GM19452 (cell line): ENCODE results near the gene RS1.

Experiments used
- ATAC-seq: cut with Tn5 transposase; IDR thresholded peaks from one replicate; pipeline ENCODE4 v1.9.1; 2021; ENCODE audit not compliant: unreplicated experiment

RS1 gene

GRCh38 chrX:18672008-18672407, at the start of gene RS1:
Gene RS1 (minus strand): TSS chrX:18672108. CDS start chrX:18672068, 40 bp downstream.
- ATAC-seq = no peak

GRCh38 chrX:18719852-18720251, 47.9 kb upstream of the RS1 start:
- no peak for ATAC-seq

GRCh38 chrX:18714910-18715309, 43.0 kb upstream of the RS1 start:
- ATAC-seq = no peak

- ATAC-seq = no peak
These were observed 37.9 kb upstream of the RS1 start for GRCh38 chrX:18709833-18710232.

- no peak for ATAC-seq
These were observed 35.6 kb upstream of the RS1 start, which contains the start of gene PPEF1 for GRCh38 chrX:18707426-18708049. Gene PPEF1 (plus strand): TSS chrX:18707645. CDS start chrX:18707781, 136 bp downstream.

GRCh38 chrX:18702362-18703195, 30.7 kb upstream of the RS1 start:
- no peak for ATAC-seq

GRCh38 chrX:18701621-18702361, 29.9 kb upstream of the RS1 start:
- no peak for ATAC-seq

GRCh38 chrX:18698737-18699650, 27.1 kb upstream of the RS1 start:
- no peak for ATAC-seq

GRCh38 chrX:18696653-18697052, 24.7 kb upstream of the RS1 start:
- ATAC-seq = no peak

- ATAC-seq = no peak
These were observed 20.6 kb upstream of the RS1 start for GRCh38 chrX:18692541-18692940.

- ATAC-seq = no peak
These were observed 19.5 kb upstream of the RS1 start for GRCh38 chrX:18691431-18691830.

GRCh38 chrX:18687856-18688495, 16.1 kb upstream of the RS1 start:
- no peak for ATAC-seq

GRCh38 chrX:18682979-18683387, 11.1 kb upstream of the RS1 start:
- ATAC-seq = no peak

- ATAC-seq = no peak
These were observed 10.1 kb upstream of the RS1 start for GRCh38 chrX:18681996-18682395.

GRCh38 chrX:18677161-18677869, 5.4 kb upstream of the RS1 start:
- no peak for ATAC-seq

- no peak for ATAC-seq
These were observed 4.6 kb upstream of the RS1 start for GRCh38 chrX:18676470-18676869.

GRCh38 chrX:18676050-18676449, 4.1 kb upstream of the RS1 start:
- no peak for ATAC-seq

GRCh38 chrX:18674788-18675735, 3.2 kb upstream of the RS1 start:
- ATAC-seq = peak; percentile 89
